Non-pigmented ciliary epithelial cell (primary cell): ENCODE data around the gene ANTXR1.
"Not testable (repeated sequence)": the region's sequence is repeated elsewhere in the genome, so short reads cannot be mapped to it uniquely, and the experiment has no call there.

Experiments
- DNase-seq: peaks from one replicate; pipeline ENCODE4 v3.0.0-alpha.2; 2010; ENCODE audit warnings: low read depth

Gene ANTXR1

GRCh38 chr2:69237070-69237670 lies 224.2 kb downstream of the ANTXR1 start:
- no peak for DNase-seq

GRCh38 chr2:69238449-69239031 lies 225.6 kb downstream of the ANTXR1 start:
- DNase-seq = no peak

- DNase-seq = no peak
Observed at GRCh38 chr2:69241093-69241492, 228.1 kb downstream of the ANTXR1 start.

- no peak for DNase-seq
Observed at GRCh38 chr2:69241664-69242514, 228.9 kb downstream of the ANTXR1 start.

- DNase-seq = no peak
Observed at GRCh38 chr2:69242651-69243051, 229.7 kb downstream of the ANTXR1 start.

GRCh38 chr2:69243652-69244051 lies 230.7 kb downstream of the ANTXR1 start:
- no peak for DNase-seq

GRCh38 chr2:69244882-69245281 lies 231.9 kb downstream of the ANTXR1 start:
- no peak for DNase-seq

GRCh38 chr2:69247583-69247982 lies 234.6 kb downstream of the ANTXR1 start:
- DNase-seq = no peak

- DNase-seq = no peak
Observed at GRCh38 chr2:69248232-69248631, 235.3 kb downstream of the ANTXR1 start.

GRCh38 chr2:69250981-69251380 lies 238.0 kb downstream of the ANTXR1 start:
- DNase-seq = no peak

- DNase-seq = no peak
Observed at GRCh38 chr2:69251943-69252342, 239.0 kb downstream of the ANTXR1 start.

- no peak for DNase-seq
Observed at GRCh38 chr2:69253112-69253511, 240.1 kb downstream of the ANTXR1 start.

GRCh38 chr2:69253611-69254301 lies 240.8 kb downstream of the ANTXR1 start:
- DNase-seq = peak; percentile 98

GRCh38 chr2:69255760-69256159 lies 242.8 kb downstream of the ANTXR1 start:
- no peak for DNase-seq

- DNase-seq = not testable (repeated sequence)
Observed at GRCh38 chr2:69259994-69260591, 247.1 kb downstream of the ANTXR1 start.

- no peak for DNase-seq
Observed at GRCh38 chr2:69260666-69261065, 247.7 kb downstream of the ANTXR1 start.

- DNase-seq = no peak
Observed at GRCh38 chr2:69269330-69269729, 256.4 kb downstream of the ANTXR1 start.

GRCh38 chr2:69271831-69272257 lies 258.9 kb downstream of the ANTXR1 start:
- no peak for DNase-seq

GRCh38 chr2:69272803-69273471 lies 260.0 kb downstream of the ANTXR1 start:
- DNase-seq = no peak

- DNase-seq = no peak
Observed at GRCh38 chr2:69275490-69275889, 262.5 kb downstream of the ANTXR1 start.

- no peak for DNase-seq
Observed at GRCh38 chr2:69278366-69278765, 265.4 kb downstream of the ANTXR1 start.

- no peak for DNase-seq
Observed at GRCh38 chr2:69279211-69279610, 266.2 kb downstream of the ANTXR1 start.
